ENCODE measurements around the gene BUB1B. TPM values are rescaled to one million over a fixed set of nuclear protein-coding genes. Genes with fewer than 3 reads are reported as not detected.

Gene BUB1B
- total RNA-seq, 1 experiment from 2014 or later: 83.2 TPM

DNA sequence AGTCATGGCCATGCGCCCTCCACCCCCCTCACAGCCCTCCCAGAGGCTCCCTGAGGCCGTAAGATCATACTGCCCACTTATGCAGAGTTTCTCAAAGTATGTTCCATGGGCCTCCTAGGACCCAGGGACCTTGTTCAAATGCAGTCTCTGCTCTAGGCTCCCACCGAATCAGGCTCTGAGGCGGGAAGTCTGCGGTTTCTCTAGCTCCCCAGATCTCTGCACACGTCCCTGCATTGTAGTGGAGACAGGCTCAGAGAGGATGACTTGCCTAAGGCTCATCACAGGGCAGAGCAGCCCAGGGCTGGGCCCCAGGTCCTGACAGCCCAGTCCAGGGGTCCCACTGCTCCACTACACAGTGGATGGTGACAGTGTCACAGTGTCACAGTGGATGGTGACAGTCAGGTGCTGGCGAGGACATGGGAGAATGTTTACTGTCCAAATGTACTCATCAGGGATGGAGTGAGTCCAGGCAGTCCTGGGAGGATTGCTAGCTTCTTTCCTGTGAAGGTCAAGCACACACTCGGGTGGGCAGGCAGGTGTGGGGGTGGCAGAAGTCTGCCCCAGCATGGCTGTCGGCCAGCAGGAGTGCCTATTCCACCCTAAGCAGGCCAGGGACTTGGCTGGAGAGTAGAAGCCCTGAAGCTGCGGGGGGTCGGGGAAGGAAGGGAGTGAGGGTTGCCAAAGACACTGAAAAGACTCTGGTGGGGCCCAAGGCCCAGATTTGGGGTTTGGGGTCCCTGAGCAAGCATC is 109.6 kb downstream of the BUB1B start:
- H4K91ac ChIP-seq (ENCODE audit: insufficient read length, low read depth, low read length): no peak overlapping the region
- H2BK5ac ChIP-seq (ENCODE audit: insufficient read length, low read length): no peak overlapping the region
- WGBS (ENCODE audit: extremely low coverage, insufficient read length, low lambda C conversion rate): no CpG with 5 or more reads among the region's 11 CpGs
- H3K14ac ChIP-seq (ENCODE audit: insufficient read depth, low read length): no peak overlapping the region
- Mint-ChIP-seq H3K4me1 (peaks cover 17 to 38% of the 10 kb centered on the region in 2 experiments), H3K27ac (no peak overlapping the region; a peak in 1 of 7 replicates), H3K36me3 (ENCODE audit: insufficient read depth in 1 of 3, low read depth in 3 of 3) (peaks cover 0 to 11% (median 2%) of the 10 kb centered on the region in 3 experiments; a peak in 3 of 7 replicates), H3K27me3 (ENCODE audit: low read depth) (no peaks in the 10 kb centered on the region; the same call in 1 of the 2 replicates), H3K4me3 (no peak overlapping the region), H3K9me3 (no peaks in the 10 kb centered on the region; a peak in 1 of 5 replicates)
- no peak overlapping the region for H3K27ac ChIP-seq (ENCODE audit: insufficient read length, low read depth, low read length)
- no peak overlapping the region for H3K18ac ChIP-seq (ENCODE audit: insufficient read length, low read depth, low read length)
- H4K20me1 ChIP-seq (ENCODE audit: control insufficient read depth, insufficient read depth, insufficient read length): no peaks in the 10 kb centered on the region
- no peaks in the 10 kb centered on the region for H3K4me1 ChIP-seq (ENCODE audit: insufficient read depth, low read length)
- no peak overlapping the region for H2AFZ ChIP-seq (ENCODE audit: low read length)
- no peak overlapping the region for H2AK5ac ChIP-seq (ENCODE audit: insufficient read length, low read length)
- no peak overlapping the region for H2BK20ac ChIP-seq (ENCODE audit: low read depth, low read length, poor library complexity, severe bottlenecking)
- H4K8ac ChIP-seq (replicated peaks; ENCODE audit: insufficient read length, low read depth, low read length): no peak overlapping the region
- H3K9me3 ChIP-seq (ENCODE audit: control insufficient read depth, low read depth, low read length): no peaks in the 10 kb centered on the region
- H3K56ac ChIP-seq (ENCODE audit: insufficient read length, low read depth, low read length): no peak overlapping the region
- H2BK120ac ChIP-seq (ENCODE audit: low read depth, low read length, poor library complexity, severe bottlenecking): no peak overlapping the region
- no peak overlapping the region for H2BK12ac ChIP-seq (ENCODE audit: insufficient read length, low read depth, low read length)
- H3K9ac ChIP-seq (ENCODE audit: extremely low read depth, insufficient read length, low read length): no peak overlapping the region
- no peaks in the 10 kb centered on the region for H3K79me1 ChIP-seq (ENCODE audit: insufficient read depth, low read depth, low read length, poor library complexity, severe bottlenecking)
- DNase-seq: no peak
- H4K5ac ChIP-seq (ENCODE audit: insufficient read length, low read depth, low read length): no peak overlapping the region
- no peaks in the 10 kb centered on the region for H3K23me2 ChIP-seq (ENCODE audit: insufficient read length, low read depth, low read length, poor library complexity, severe bottlenecking)
- H3K4ac ChIP-seq (ENCODE audit: low read depth, low read length): no peak overlapping the region
- no peak overlapping the region for H3K23ac ChIP-seq (ENCODE audit: insufficient read length, low read depth, low read length)
- no peak overlapping the region for H2BK15ac ChIP-seq (ENCODE audit: low read depth, low read length)
- TF ChIP-seq, protein P1, sequence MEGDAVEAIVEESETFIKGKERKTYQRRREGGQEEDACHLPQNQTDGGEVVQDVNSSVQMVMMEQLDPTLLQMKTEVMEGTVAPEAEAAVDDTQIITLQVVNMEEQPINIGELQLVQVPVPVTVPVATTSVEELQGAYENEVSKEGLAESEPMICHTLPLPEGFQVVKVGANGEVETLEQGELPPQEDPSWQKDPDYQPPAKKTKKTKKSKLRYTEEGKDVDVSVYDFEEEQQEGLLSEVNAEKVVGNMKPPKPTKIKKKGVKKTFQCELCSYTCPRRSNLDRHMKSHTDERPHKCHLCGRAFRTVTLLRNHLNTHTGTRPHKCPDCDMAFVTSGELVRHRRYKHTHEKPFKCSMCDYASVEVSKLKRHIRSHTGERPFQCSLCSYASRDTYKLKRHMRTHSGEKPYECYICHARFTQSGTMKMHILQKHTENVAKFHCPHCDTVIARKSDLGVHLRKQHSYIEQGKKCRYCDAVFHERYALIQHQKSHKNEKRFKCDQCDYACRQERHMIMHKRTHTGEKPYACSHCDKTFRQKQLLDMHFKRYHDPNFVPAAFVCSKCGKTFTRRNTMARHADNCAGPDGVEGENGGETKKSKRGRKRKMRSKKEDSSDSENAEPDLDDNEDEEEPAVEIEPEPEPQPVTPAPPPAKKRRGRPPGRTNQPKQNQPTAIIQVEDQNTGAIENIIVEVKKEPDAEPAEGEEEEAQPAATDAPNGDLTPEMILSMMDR (conservative IDR thresholded peaks at IDR 0.05): no peak
- no peaks in the 10 kb centered on the region for H3K27me3 ChIP-seq (ENCODE audit: insufficient read depth, low read length)
- no peak overlapping the region for H3T11ph ChIP-seq (ENCODE audit: low read length)
- H3K4me2 ChIP-seq (ENCODE audit: insufficient read depth, insufficient read length, low read length): no peak overlapping the region
- H3K79me2 ChIP-seq (ENCODE audit: insufficient read depth, low read length): no peaks in the 10 kb centered on the region

Other genes starting within 250 kb of the BUB1B start
- 132 TPM in 2 replicates for gene GPR176, start 240.8 kb upstream of the BUB1B start, total RNA-seq (2021)
- gene EIF2AK4, start 227.0 kb upstream of the BUB1B start, total RNA-seq (2021): 92.5 and 94.7 TPM in 2 replicates
- 200 and 208 TPM in 2 replicates for gene SRP14, start 121.9 kb upstream of the BUB1B start, total RNA-seq (2021)
- 13.2 and 15.0 TPM in 2 replicates for gene BMF, start 52.2 kb upstream of the BUB1B start, total RNA-seq (2021)
- gene PAK6, start 78.0 kb downstream of the BUB1B start, total RNA-seq (2021): 7.0 and 7.4 TPM in 2 replicates
- gene ANKRD63, start 122.0 kb downstream of the BUB1B start, total RNA-seq (2021): 0.26 and 0.46 TPM in 2 replicates
- gene PLCB2, start 146.9 kb downstream of the BUB1B start, total RNA-seq (2021): 5.7 and 7.4 TPM in 2 replicates
- 23.1 and 25.4 TPM in 2 replicates for gene INAFM2, start 162.6 kb downstream of the BUB1B start, total RNA-seq (2021)
- gene CCDC9B, start 179.9 kb downstream of the BUB1B start, total RNA-seq (2021): 0.48 and 0.50 TPM in 2 replicates
- not detected in 2 replicates for gene PHGR1, start 190.0 kb downstream of the BUB1B start, total RNA-seq (2021)
- gene DISP2, start 197.2 kb downstream of the BUB1B start, total RNA-seq (2021): 0.59 and 1.3 TPM in 2 replicates
- 53.9 TPM in 2 replicates for gene KNSTRN, start 221.7 kb downstream of the BUB1B start, total RNA-seq (2021)
- gene IVD, start 244.7 kb downstream of the BUB1B start, total RNA-seq (2021): 86.7 and 93.1 TPM in 2 replicates

All from H9 (cell line).